COR-L47 (cell line): Measurements from ENCODE around the gene SNX33.
A peak's percentile ranks its signal among the peaks of the same experiment; 100 is the strongest.
"Not testable (repeated sequence)": the region's sequence is repeated elsewhere in the genome, so short reads cannot be mapped to it uniquely, and the experiment has no call there.

ENCODE experiments used
- DNase-seq: peaks from one replicate; lab custom pipeline; 2025; lab: John Stamatoyannopoulos, UW

Gene SNX33

DNA sequence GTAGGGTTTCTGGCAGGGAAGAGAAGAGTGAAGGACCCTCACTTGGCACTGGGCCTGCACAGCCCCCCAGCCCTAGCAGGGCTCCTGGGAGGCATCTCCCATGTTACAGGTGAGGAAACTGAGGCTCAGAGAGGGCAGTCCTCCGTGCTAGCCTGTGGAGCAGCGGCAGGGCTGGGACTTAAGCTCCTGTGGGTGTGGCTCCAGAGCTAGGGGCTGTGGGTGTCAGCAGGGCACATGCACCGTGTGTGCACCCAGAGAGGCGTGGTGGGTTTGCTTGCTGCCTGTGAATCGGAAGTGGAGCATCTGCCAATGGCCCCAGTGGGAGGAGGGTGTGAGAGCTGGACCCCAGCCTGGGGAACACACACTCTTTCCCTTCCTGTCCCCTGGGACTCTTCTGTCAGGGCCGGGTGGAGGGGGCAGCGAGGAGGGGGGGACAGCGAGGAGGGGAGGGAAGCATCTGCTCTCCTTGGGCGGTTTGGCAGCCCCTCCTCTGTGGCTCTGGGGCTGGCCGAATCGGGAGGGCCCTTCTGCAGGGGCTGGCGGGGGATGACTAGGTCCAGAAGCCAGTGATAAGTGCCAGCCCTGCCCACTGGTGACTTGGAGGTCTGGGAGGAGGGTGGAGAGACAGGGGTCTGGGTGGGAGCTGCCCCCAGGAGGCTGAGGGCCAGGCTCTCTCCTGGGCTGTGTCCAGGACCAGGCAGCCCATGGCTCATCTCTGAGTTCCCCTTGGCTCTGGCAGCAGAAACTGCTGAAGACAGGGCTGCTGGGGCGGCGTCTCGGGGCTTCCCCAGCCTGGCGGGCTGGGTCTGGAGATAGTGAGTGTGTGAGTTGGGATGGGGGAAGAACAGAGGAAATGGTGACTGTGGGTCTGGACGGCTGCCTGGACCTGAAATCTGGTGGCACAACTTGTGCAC lies 52.5 kb downstream of the SNX33 start:
- not testable (repeated sequence) for DNase-seq

DNA sequence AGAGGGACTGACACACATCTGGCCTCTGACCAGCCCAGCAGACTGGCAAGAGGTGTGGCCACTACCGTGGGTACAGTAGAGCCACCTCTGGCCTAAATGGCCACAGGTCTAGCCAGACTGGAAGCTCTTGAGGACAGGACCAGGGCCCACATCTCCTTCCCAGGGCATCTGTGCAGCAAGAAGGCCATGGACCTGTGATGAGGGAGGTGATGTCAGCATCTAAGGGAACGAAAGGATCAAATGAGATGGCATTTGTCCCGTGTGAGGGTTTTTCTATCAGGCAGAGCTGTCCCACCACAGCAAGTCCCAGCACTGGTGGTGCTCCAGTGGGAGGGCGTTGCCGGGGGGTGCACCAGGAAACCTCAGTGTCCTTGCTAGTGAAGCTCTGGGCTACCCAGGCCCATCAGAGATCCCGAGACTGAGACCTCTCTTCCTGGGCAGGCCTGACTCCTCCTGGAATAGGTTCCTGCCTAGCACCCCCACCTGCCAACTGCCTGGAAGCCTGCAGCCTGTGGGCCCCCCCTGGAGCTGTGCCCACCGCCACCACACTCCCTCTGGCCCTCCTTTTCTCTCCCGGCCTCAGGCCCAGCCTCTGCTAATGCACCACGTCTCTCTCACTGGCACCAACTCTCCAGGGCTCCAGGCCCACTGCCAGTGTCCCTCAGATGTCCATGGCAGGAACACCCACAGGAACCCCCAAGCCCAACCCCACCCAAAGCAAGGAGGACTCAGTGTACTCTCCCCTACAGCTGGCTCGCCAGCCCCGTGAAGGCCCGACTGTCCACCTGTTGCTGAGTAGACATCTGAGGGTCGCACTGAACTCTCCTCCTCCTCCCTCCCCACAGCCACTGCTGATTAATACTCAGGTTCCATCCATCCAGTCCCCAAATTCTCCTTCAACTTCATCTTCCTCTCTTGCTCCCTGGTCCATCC lies 53.6 kb downstream of the SNX33 start:
- DNase-seq: not testable (repeated sequence)

DNA sequence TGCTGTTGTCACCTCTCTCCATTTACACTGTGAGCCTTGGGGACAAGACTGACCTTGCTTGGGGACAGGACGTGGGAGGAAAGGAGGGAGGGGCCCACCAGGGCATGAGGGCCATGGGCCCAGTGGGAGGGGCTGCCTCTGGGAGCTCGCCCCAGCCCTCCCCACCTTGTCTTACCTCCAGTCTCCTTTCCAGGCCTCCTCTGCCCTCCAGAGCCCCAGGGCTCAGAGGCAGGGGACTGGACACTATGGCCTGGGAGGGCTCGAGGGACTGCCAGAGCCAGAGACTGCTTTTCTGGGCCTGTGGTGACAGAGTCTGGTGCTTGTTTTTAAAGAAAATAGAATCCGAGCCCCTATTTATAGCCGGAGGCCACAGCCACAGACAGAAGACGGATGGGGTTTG lies 54.7 kb downstream of the SNX33 start:
- no peak for DNase-seq

DNA sequence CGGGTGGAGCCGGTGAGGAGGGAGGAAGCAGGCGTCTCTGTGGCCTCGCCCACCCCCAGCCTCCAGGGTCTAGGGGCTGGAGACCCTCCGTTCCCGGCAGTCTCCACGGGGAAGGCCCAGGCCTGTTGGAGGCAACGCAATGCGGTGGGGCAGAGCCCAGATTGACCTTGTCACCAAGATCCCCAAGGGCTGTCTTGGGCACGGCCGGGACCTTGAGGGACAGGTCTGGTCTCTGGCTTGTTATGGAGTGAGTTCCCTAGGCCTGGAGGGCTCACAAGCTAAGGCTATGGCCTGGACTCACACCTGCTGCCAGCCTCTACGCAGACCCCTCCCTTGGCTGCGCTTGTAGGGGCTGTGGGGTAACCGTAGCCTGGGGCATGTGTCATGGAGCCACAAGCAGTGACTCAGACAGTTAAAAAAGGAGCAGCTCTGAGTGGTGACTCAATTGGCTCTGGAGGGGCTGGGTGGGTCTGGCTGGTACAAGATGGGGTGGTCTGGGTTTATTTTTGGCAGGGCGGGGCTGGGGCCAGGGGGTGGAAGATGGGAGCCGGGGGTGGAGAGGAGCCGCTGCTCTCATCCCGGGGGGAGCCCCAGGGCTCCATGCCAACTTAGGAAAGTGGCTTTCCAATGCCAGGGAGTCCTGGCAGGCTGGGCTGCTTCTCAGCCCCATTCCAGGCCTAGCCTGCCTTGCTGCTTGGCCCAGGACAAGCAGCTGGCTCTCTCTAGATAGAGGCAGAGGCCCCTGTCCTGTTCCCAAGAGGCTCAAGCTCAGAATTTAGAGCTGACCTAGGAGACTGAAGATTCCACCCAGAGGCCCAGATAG lies 55.9 kb downstream of the SNX33 start:
- not testable (repeated sequence) for DNase-seq

DNA sequence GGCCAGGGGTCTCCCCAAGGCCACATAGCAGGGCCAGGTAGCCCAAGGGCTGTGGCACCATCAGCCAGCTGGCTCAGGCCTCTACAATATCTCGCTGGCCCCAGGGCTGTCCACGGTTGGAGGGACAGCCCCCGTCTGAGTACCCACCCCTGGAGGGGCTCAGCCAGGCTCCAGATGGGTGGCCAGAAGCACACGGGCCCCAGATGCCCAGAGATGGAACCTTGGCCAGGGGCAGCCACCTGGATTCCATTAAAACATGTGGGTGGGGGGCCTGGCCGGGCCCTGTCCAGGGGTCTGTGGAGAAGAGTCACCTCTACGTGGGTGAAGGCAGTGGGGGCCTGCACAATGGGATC lies 56.5 kb downstream of the SNX33 start:
- no peak for DNase-seq

DNA sequence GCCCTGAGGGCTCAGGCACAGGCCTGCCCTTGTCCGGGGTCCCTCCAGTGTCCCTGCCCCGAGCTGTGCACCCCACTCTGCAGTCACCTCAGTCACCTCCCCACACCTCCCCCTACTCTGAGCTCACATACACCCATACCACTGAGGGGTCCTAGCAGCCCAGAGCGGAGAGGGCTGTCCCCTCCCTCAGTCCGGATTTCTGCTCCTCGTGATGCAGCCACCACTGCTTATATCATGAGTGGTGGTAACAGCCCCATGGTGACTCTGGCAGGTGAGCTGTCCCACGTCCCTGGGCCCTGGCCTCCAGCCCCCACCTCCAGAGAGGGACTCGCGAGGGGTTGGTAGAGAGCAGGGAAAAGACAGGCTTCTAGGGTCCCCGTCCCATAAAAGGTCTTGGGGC lies 56.9 kb downstream of the SNX33 start:
- no peak for DNase-seq

DNA sequence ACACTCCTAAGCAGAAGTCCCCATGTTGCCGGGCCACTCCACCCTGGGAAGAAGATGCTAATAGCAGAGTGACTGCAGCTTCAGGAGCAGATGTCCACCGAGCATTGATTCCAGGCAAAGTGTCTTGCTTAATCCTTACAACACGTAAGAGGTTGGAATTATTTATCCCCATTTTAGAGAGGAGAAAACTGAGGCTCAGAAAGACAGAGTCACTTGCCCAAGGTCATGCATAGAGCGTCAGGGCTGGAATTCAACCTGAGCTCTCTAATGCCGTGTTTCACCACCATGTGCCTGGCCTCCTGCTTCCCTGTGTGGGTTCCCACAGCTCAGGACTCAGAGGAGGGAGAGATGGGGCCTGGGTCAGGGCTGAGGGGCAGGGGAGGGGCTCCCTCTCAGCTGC lies 57.7 kb downstream of the SNX33 start:
- not testable (repeated sequence) for DNase-seq

DNA sequence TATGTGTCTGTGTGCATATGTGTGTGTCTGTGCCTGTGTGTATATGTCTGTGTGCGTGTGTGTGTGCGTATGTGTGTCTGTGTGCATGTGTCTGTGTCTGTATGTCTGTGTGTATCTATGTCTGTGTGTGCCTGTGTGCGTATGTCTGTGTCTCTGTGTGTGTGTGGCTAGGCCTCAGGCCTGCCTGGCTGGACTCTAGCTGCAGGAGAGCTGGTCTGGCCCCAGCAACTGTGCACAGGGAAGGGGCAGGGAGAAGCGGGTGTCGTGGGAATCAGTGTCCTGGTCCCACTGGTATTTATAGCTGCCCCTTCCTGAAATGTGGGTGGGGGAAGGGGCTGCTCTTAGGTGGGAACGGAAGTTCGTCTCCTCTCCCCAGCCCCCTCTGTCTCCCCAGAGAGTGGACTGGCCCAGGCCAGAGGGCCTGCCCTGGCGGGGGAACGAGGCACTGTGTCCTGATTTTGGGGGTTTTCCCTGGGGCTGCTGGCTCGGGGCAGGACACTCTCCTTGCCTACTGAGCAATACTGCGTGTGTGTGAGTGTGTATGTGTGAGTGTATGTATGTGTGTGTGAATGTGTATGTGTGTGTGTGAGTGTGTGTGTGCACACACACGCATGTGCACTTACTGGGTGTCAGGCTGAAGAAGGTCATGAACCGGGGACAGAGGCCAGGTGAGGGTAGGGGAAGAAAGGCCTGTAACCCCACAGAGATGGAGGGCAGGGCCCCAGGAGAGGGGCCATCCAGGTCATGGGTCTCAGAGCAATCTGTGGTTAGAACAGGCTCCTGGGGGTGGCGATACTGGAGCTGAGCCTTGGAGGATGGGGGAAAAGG lies 58.4 kb downstream of the SNX33 start:
- DNase-seq: no peak

DNA sequence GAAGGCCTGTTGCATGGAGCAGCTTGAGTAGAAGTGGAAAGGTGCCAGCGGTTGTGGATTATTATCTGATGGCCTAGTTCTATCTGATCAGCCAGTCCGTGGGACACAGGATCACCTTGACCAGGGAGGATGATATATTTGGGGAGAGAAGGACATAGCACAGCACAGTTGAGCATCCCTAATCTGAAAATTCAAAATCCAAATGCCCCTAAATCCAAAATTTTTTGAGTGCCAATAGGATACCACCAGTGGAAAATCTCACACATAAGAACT lies 58.9 kb downstream of the SNX33 start:
- no peak for DNase-seq

DNA sequence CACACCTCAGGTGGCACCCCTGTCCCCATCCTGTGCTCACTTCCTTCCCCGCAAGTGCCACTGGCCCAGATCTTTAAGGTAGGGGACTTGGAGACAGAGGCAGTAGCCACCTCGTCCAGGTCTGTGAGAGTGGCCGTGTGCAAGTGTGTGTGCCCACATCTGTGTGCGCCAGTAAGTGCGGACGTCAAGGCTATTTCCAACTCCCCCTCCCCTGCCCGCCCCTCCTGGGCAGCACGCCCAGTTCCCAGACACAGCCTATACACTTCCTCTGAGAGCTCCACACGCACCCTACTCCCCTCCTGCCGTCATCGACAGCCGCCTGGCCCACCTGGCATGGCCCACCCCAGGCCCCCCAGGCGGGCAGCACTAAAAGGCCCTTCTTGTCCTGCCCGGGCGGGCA lies 61.7 kb downstream of the SNX33 start:
- DNase-seq: peak; percentile 33

DNA sequence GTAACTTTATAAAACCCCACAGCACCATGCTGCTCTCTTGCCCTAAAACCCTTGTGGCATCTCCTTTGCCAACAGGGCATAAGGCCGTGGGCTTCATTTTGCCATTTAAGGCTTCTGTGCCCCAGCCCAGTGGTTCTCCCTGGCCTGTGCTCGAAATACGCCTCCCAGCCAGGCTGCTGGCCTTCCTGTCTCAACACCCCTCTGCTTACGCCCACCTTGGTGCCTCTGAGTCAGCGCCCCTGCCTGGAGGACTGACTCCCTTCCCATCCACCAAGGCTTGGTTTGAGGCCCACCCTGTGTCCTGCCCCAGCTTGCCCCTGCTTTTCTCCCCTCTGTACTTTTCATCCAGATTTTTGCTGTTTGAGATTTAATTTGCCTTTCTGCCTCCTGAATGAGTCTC lies 63.2 kb downstream of the SNX33 start:
- not testable (repeated sequence) for DNase-seq

DNA sequence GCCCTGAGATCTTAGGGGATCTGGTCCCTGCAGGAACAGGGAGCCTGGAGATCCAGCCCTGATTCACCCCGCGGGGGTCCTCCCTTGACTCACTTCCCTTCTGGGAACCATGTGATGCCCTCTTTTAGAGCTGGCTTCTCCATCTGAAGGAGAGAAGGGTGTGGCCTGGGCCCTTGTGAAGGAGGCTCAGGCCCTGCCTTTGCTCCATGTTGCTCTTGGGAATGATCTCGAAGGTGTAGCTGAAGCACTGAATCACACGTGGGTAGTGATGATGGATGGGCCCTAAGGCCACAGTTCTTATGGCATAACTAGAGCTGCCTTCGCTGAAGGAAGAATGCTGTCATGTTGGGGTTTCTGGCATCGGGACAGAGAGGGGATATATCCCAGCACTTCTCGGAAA lies 63.8 kb downstream of the SNX33 start:
- not testable (repeated sequence) for DNase-seq
